H9 (cell line): ENCODE data around the gene DBI. TPM values are rescaled to one million over a fixed set of nuclear protein-coding genes. Genes with fewer than 3 reads are reported as not detected.

ENCODE experiments used
- DNase-seq: peaks from one replicate; pipeline ENCODE4 v3.0.0-alpha.2; 2017
- H2AFZ ChIP-seq: one replicate; pipeline ENCODE4 v1.6.1; 2013; ENCODE audit warnings: mild to moderate bottlenecking, low read length, control low read depth, moderate library complexity
- H2AK5ac ChIP-seq: 2 replicates; pipeline ENCODE4 v1.6.1; 2013; ENCODE audit warnings: low read length, control low read depth, mixed read lengths; ENCODE audit not compliant: insufficient read length
- H2BK120ac ChIP-seq: one replicate; pipeline ENCODE4 v1.6.1; 2013; ENCODE audit warnings: low read depth, mild to moderate bottlenecking, low read length, control low read depth, inconsistent platforms; ENCODE audit not compliant: poor library complexity, severe bottlenecking
- H2BK12ac ChIP-seq: 2 replicates; pipeline ENCODE4 v1.6.1; 2013; ENCODE audit warnings: low read length, control low read depth, mixed read lengths, low read depth; ENCODE audit not compliant: insufficient read length
- H2BK15ac ChIP-seq: 2 replicates; pipeline ENCODE4 v1.6.1; 2013; ENCODE audit warnings: low read depth, low read length, control low read depth
- H2BK20ac ChIP-seq: one replicate; pipeline ENCODE4 v1.6.1; 2013; ENCODE audit warnings: low read depth, mild to moderate bottlenecking, low read length, control low read depth, inconsistent platforms; ENCODE audit not compliant: poor library complexity, severe bottlenecking
- H2BK5ac ChIP-seq: 2 replicates; pipeline ENCODE4 v1.6.1; 2013; ENCODE audit warnings: low read length, control low read depth, mixed read lengths; ENCODE audit not compliant: insufficient read length
- H3K14ac ChIP-seq: 2 replicates; pipeline ENCODE4 v1.6.1; 2013; ENCODE audit warnings: low read length, control low read depth; ENCODE audit not compliant: insufficient read depth
- H3K18ac ChIP-seq: 2 replicates; pipeline ENCODE4 v1.6.1; 2013; ENCODE audit warnings: low read depth, mild to moderate bottlenecking, mixed read lengths, low read length, control low read depth; ENCODE audit not compliant: insufficient read length
- H3K23ac ChIP-seq: 2 replicates; pipeline ENCODE4 v1.6.1; 2013; ENCODE audit warnings: low read length, control low read depth, mixed read lengths, low read depth; ENCODE audit not compliant: insufficient read length
- H3K23me2 ChIP-seq: 2 replicates; pipeline ENCODE4 v1.6.1; 2013; ENCODE audit warnings: low read depth, mild to moderate bottlenecking, mixed read lengths, low read length, control low read depth; ENCODE audit not compliant: insufficient read length, poor library complexity, severe bottlenecking
- H3K27ac ChIP-seq: 2 replicates; pipeline ENCODE4 v1.5.1; 2013; ENCODE audit warnings: low read length, control low read depth, mixed read lengths, low read depth; ENCODE audit not compliant: insufficient read length
- H3K27me3 ChIP-seq: 2 replicates; pipeline ENCODE4 v1.6.1; 2013; ENCODE audit warnings: low read length, control low read depth, inconsistent platforms; ENCODE audit not compliant: insufficient read depth
- H3K4ac ChIP-seq: 2 replicates; pipeline ENCODE4 v1.6.1; 2013; ENCODE audit warnings: low read depth, mild to moderate bottlenecking, control low read depth, inconsistent platforms, low read length, moderate library complexity
- H3K4me1 ChIP-seq: 2 replicates; pipeline ENCODE4 v1.6.1; 2013; ENCODE audit warnings: low read length, control low read depth, inconsistent platforms; ENCODE audit not compliant: insufficient read depth
- H3K4me2 ChIP-seq: 2 replicates; pipeline ENCODE4 v1.6.1; 2013; ENCODE audit warnings: low read length, control low read depth, mixed read lengths; ENCODE audit not compliant: insufficient read length, insufficient read depth
- H3K56ac ChIP-seq: 2 replicates; pipeline ENCODE4 v1.6.1; 2013; ENCODE audit warnings: low read depth, mild to moderate bottlenecking, mixed read lengths, low read length, control low read depth; ENCODE audit not compliant: insufficient read length
- H3K79me1 ChIP-seq: 2 replicates; pipeline ENCODE4 v1.6.1; 2013; ENCODE audit warnings: low read depth, mild to moderate bottlenecking, moderate library complexity, low read length, control low read depth, inconsistent platforms; ENCODE audit not compliant: insufficient read depth, poor library complexity, severe bottlenecking
- H3K79me2 ChIP-seq: 2 replicates; pipeline ENCODE4 v1.6.1; 2013; ENCODE audit warnings: low read length, control low read depth, inconsistent platforms; ENCODE audit not compliant: insufficient read depth
- H3K9ac ChIP-seq: 2 replicates; pipeline ENCODE4 v1.6.1; 2013; ENCODE audit warnings: low read length, control low read depth, mixed read lengths; ENCODE audit not compliant: insufficient read length; ENCODE audit errors: extremely low read depth
- H3K9me3 ChIP-seq: one replicate; pipeline ENCODE4 v1.6.1; 2013; ENCODE audit warnings: low read depth, low read length, inconsistent platforms; ENCODE audit not compliant: control insufficient read depth
- H3T11ph ChIP-seq: one replicate; pipeline ENCODE4 v1.6.1; 2013; ENCODE audit warnings: mild to moderate bottlenecking, low read length, control low read depth, inconsistent platforms
- H4K20me1 ChIP-seq: one replicate; pipeline ENCODE4 v1.6.1; 2013; ENCODE audit not compliant: control insufficient read depth, insufficient read length, insufficient read depth
- H4K5ac ChIP-seq: 2 replicates; pipeline ENCODE4 v1.6.1; 2013; ENCODE audit warnings: low read depth, mild to moderate bottlenecking, mixed read lengths, low read length, control low read depth; ENCODE audit not compliant: insufficient read length
- H4K8ac ChIP-seq: replicated peaks from 2 replicates; pipeline ENCODE4 v1.6.1; 2013; ENCODE audit warnings: low read length, control low read depth, mixed read lengths, low read depth; ENCODE audit not compliant: insufficient read length
- H4K91ac ChIP-seq: 2 replicates; pipeline ENCODE4 v1.6.1; 2013; ENCODE audit warnings: low read depth, mild to moderate bottlenecking, moderate library complexity, mixed read lengths, low read length, control low read depth; ENCODE audit not compliant: insufficient read length
- H3K27ac Mint-ChIP-seq, 3 experiments: 2 replicates in 2 of 3; 3 replicates in 1 of 3; pipeline ENCODE4 v1.8.0; 2020 to 2021; ENCODE audit warnings: mixed read lengths in 3 of 3, mild to moderate bottlenecking in 1 of 3, moderate library complexity in 1 of 3
- H3K27me3 Mint-ChIP-seq: 2 replicates; pipeline ENCODE4 v1.8.0; 2021; ENCODE audit warnings: low read depth, mild to moderate bottlenecking, moderate library complexity, mixed read lengths
- H3K36me3 Mint-ChIP-seq, 3 experiments: 2 replicates in 2 of 3; 3 replicates in 1 of 3; pipeline ENCODE4 v1.8.0; 2020 to 2021; ENCODE audit warnings: low read depth in 3 of 3, mixed read lengths in 3 of 3; ENCODE audit not compliant: insufficient read depth in 1 of 3
- H3K4me1 Mint-ChIP-seq, 2 experiments: 2 replicates each; pipeline ENCODE4 v1.8.0; 2020; ENCODE audit warnings: mixed read lengths in 2 of 2
- H3K4me3 Mint-ChIP-seq, 2 experiments: 2 replicates in 1 of 2; 3 replicates in 1 of 2; pipeline ENCODE4 v1.8.0; 2020 to 2021; ENCODE audit warnings: mild to moderate bottlenecking in 2 of 2, mixed read lengths in 2 of 2, moderate library complexity in 1 of 2
- H3K9me3 Mint-ChIP-seq, 2 experiments: 2 replicates in 1 of 2; 3 replicates in 1 of 2; pipeline ENCODE4 v1.8.0; 2020; ENCODE audit warnings: mild to moderate bottlenecking in 2 of 2, mixed read lengths in 2 of 2, moderate library complexity in 1 of 2
- CTCF ChIP-seq: fragments of 200-600 bp; sonication (generic); conservative IDR thresholded peaks from 3 replicates; pipeline ENCODE4 v1.8.0; 2021; ENCODE audit warnings: antibody characterized with exemption, mild to moderate bottlenecking
- WGBS: extraction: QIAGEN DNeasy Blood & Tissue Kit; methylation state at CpG from one replicate; pipeline ENCODE4 v1.1.7; 2013; ENCODE audit warnings: missing lambda C conversion rate, low lambda C conversion rate, mixed read lengths; ENCODE audit not compliant: insufficient read length; ENCODE audit errors: extremely low coverage; 5-methylcytosine and 5-hydroxymethylcytosine counted together
- total RNA-seq: library from RNA; stranded (reverse); gene quantifications from 2 replicates; pipeline ENCODE4 v1.2.1, GENCODE V29; 2021

Gene DBI
- total RNA-seq, 1 experiment from 2014 or later: 127 TPM

- H4K8ac ChIP-seq: no peak overlapping the region
- no peak overlapping the region for H3K27ac Mint-ChIP-seq
- no peaks in the 10 kb centered on the region for H3K79me2 ChIP-seq
- no peak overlapping the region for H4K91ac ChIP-seq
- no peak overlapping the region for H3K18ac ChIP-seq
- H3K9ac ChIP-seq: no peak overlapping the region
- TF ChIP-seq CTCF: no peak
- H3K4me3 Mint-ChIP-seq: no peak overlapping the region
- H3K23ac ChIP-seq: no peak overlapping the region
- H3K56ac ChIP-seq: no peak overlapping the region
- H3K4me1 Mint-ChIP-seq: peaks cover 0 to 5% of the 10 kb centered on the region in 2 experiments; a peak in 1 of 4 replicates
- H2AFZ ChIP-seq: no peak overlapping the region
- H3K79me1 ChIP-seq: no peaks in the 10 kb centered on the region
- WGBS: no CpG with 5 or more reads among the region's 1 CpG
- H2BK15ac ChIP-seq: no peak overlapping the region
- no peaks in the 10 kb centered on the region for H3K23me2 ChIP-seq
- no peaks in the 10 kb centered on the region for H3K9me3 Mint-ChIP-seq
- H3K4me2 ChIP-seq: no peak overlapping the region
- no peak overlapping the region for H3T11ph ChIP-seq
- no peak overlapping the region for H2BK120ac ChIP-seq
- no peak overlapping the region for H2AK5ac ChIP-seq
- H3K27ac ChIP-seq: no peak overlapping the region
- H3K27me3 ChIP-seq: no peaks in the 10 kb centered on the region
- no peak overlapping the region for H2BK12ac ChIP-seq
- no peaks in the 10 kb centered on the region for H3K27me3 Mint-ChIP-seq
- no peaks in the 10 kb centered on the region for H4K20me1 ChIP-seq
- H2BK5ac ChIP-seq: no peak overlapping the region
- H3K14ac ChIP-seq: no peak overlapping the region
- no peak overlapping the region for H4K5ac ChIP-seq
- DNase-seq: no peak
- no peaks in the 10 kb centered on the region for H3K36me3 Mint-ChIP-seq
- no peak overlapping the region for H2BK20ac ChIP-seq
- no peaks in the 10 kb centered on the region for H3K9me3 ChIP-seq
- no peak overlapping the region for H3K4ac ChIP-seq
- no peaks in the 10 kb centered on the region for H3K4me1 ChIP-seq
These were observed 49.2 kb upstream of the DBI start for GRCh38 chr2:119317554-119317953.
